ENCODE measurements around the gene NYAP2. TPM values are rescaled to one million over a fixed set of nuclear protein-coding genes. Genes with fewer than 3 reads are reported as not detected.

NYAP2 gene
- total RNA-seq, 4 donors from 2014 or later: 0.14 TPM; not detected in 3

DNA sequence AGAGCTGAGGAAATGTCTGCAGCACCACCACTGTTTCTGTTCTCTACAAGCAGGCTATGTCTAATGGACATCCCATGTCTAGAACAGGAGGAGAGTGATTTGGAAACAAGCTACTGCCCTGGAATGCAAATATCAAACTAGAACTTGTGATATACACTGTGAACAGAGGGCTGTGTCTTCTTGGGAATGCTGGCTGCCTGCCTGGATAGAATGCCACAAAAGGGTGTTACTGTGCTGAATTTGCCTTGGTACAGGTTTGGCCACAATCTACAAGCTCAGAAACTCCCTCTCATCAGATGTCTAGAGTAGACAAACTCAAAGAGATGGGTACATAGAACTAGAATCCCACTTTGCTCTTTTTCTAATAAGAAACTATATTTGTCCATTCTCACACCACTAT, 170.5 kb downstream of the NYAP2 start:
- no peak overlapping the region for H3K27ac ChIP-seq
- no peaks in the 10 kb centered on the region for H3K36me3 ChIP-seq
- in situ Hi-C loops (cut with MboI; ENCODE audit: low pct_ligation_motif_present in 1 of 4, low pct_unique_long_range_greater_than_20kb in 1 of 4, low sequenced_read_pairs in 3 of 4) (no loop called here), intact Hi-C loops (cut with DNase I; ENCODE audit: low total_unique reads) (no loop called here)
- H3K4me3 ChIP-seq: no peak overlapping the region
- peaks cover 0 to 4% (median 0%) of the 10 kb centered on the region in 4 donors for H3K4me1 ChIP-seq
- no peaks in the 10 kb centered on the region for H3K9me3 ChIP-seq
- no peaks in the 10 kb centered on the region for H3K27me3 ChIP-seq
- TF ChIP-seq POLR2AphosphoS5 (IDR thresholded peaks at IDR 0.05) (no peak), POLR2A (IDR thresholded peaks at IDR 0.05) (no peak), EP300 (IDR thresholded peaks at IDR 0.05; ENCODE audit: low read depth) (no peak)
- TF ChIP-seq, protein P1, sequence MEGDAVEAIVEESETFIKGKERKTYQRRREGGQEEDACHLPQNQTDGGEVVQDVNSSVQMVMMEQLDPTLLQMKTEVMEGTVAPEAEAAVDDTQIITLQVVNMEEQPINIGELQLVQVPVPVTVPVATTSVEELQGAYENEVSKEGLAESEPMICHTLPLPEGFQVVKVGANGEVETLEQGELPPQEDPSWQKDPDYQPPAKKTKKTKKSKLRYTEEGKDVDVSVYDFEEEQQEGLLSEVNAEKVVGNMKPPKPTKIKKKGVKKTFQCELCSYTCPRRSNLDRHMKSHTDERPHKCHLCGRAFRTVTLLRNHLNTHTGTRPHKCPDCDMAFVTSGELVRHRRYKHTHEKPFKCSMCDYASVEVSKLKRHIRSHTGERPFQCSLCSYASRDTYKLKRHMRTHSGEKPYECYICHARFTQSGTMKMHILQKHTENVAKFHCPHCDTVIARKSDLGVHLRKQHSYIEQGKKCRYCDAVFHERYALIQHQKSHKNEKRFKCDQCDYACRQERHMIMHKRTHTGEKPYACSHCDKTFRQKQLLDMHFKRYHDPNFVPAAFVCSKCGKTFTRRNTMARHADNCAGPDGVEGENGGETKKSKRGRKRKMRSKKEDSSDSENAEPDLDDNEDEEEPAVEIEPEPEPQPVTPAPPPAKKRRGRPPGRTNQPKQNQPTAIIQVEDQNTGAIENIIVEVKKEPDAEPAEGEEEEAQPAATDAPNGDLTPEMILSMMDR (IDR thresholded peaks at IDR 0.05): no peak
- DNase-seq: no peak

DNA sequence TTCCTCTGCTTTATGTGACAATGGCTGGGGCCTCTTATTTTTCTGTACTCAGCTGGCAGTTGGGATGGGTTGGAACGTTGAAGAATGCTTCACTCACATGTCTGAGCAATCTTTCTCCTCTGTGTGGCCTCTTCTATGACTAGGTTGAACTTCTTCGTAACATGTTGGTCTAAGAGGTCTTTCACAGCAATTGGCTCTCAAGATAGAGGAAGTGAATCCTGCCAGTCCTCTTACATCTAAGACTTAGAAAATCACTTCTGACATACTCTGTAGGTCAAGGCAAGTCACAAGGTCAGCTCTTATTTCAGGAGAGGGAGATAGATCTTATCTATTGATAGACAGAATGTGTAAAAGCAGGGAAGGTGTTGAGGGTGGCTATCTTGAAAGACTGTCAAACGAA, 174.1 kb downstream of the NYAP2 start:
- in situ Hi-C loops (cut with MboI; ENCODE audit: low pct_ligation_motif_present in 1 of 4, low pct_unique_long_range_greater_than_20kb in 1 of 4, low sequenced_read_pairs in 3 of 4) (no loop called here), intact Hi-C loops (cut with DNase I; ENCODE audit: low total_unique reads) (no loop called here)
- no peaks in the 10 kb centered on the region for H3K36me3 ChIP-seq
- TF ChIP-seq, protein P1 (IDR thresholded peaks at IDR 0.05): no peak
- TF ChIP-seq POLR2AphosphoS5 (IDR thresholded peaks at IDR 0.05): no peak
- no peak for TF ChIP-seq POLR2A (IDR thresholded peaks at IDR 0.05)
- no peak for TF ChIP-seq EP300 (IDR thresholded peaks at IDR 0.05; ENCODE audit: low read depth)
- no peaks in the 10 kb centered on the region for H3K27me3 ChIP-seq
- DNase-seq: no peak
- no peaks in the 10 kb centered on the region for H3K9me3 ChIP-seq
- 40 to 64% methylated on average over 2 to 3 of the region's 3 CpGs for WGBS, 2 donors (ENCODE audit: low coverage in 1 of 2)
- peaks cover 0 to 4% (median 0%) of the 10 kb centered on the region in 4 donors for H3K4me1 ChIP-seq
- H3K27ac ChIP-seq: no peak overlapping the region
- H3K4me3 ChIP-seq: no peak overlapping the region

DNA sequence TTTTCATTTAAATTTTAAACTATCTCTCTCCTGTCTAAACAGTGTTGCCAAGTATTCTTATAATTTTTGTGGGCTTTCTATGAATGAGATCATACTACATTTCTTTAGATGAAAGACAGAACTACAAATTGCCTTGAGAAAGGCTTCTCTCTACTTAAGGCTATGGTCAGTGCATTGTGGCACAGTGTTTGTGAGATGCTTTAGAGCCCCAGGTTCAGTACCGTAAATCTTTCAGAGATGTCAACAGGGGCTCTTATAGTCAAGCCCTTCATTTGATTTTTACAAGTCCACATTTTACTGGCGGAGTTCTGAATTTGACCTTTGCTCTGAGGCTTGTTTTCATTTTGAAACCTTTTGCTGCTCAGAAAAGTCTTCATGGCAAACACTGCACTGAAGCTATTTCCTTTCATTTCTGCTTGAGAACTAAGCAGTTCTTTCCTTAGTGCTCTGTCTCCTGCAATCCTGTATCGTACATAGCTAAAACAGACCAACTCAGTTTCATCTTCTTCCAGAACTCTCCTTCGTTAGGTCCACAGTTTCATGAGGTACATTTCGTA, 175.2 kb downstream of the NYAP2 start:
- in situ Hi-C loops (cut with MboI; ENCODE audit: low pct_ligation_motif_present in 1 of 4, low pct_unique_long_range_greater_than_20kb in 1 of 4, low sequenced_read_pairs in 3 of 4): no loop called here

DNA sequence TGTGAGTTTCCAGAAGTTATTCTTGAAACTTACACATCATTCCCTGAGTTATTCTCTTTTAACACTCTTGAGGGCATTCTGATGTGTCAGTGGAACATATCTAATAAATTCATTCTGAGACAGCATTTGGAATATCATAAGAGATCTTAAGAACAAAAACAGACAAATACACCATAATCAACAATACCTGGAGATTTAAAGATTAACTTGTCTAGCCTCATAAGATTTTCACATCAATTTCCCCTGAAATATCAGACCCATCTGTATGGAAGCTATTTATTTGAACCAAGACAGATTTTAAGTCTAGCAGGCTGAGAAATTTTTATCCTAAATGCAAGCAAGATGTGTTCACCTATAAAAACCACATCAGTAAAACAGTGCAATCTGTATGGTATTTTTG, 181.6 kb downstream of the NYAP2 start:
- in situ Hi-C loops (cut with MboI; ENCODE audit: low pct_ligation_motif_present in 1 of 4, low pct_unique_long_range_greater_than_20kb in 1 of 4, low sequenced_read_pairs in 3 of 4): no loop called here

More for the DNA sequence above, 175.2 kb downstream of the NYAP2 start:
- intact Hi-C loops (cut with DNase I; ENCODE audit: low total_unique reads): no loop called here
- no peaks in the 10 kb centered on the region for H3K36me3 ChIP-seq
- no peaks in the 10 kb centered on the region for H3K27me3 ChIP-seq
- no peak overlapping the region for H3K27ac ChIP-seq
- 44 to 56% methylated on average over 5 of the region's 5 CpGs for WGBS, 2 donors (ENCODE audit: low coverage in 1 of 2)
- DNase-seq: no peak
- TF ChIP-seq POLR2A (IDR thresholded peaks at IDR 0.05) (no peak), POLR2AphosphoS5 (IDR thresholded peaks at IDR 0.05) (no peak), EP300 (IDR thresholded peaks at IDR 0.05; ENCODE audit: low read depth) (no peak)
- TF ChIP-seq, protein P1 (IDR thresholded peaks at IDR 0.05): no peak
- peaks cover 0 to 4% (median 0%) of the 10 kb centered on the region in 4 donors for H3K4me1 ChIP-seq
- H3K9me3 ChIP-seq: no peaks in the 10 kb centered on the region
- H3K4me3 ChIP-seq: no peak overlapping the region

More for the DNA sequence above, 181.6 kb downstream of the NYAP2 start:
- H3K4me1 ChIP-seq: no peaks in the 10 kb centered on the region
- H3K36me3 ChIP-seq: no peaks in the 10 kb centered on the region
- no peak for TF ChIP-seq POLR2AphosphoS5 (IDR thresholded peaks at IDR 0.05)
- no peak for TF ChIP-seq POLR2A (IDR thresholded peaks at IDR 0.05)
- TF ChIP-seq, protein P1 (IDR thresholded peaks at IDR 0.05): no peak
- no peak for TF ChIP-seq EP300 (IDR thresholded peaks at IDR 0.05; ENCODE audit: low read depth)
- H3K4me3 ChIP-seq: no peak overlapping the region
- H3K27ac ChIP-seq: no peak overlapping the region
- no peaks in the 10 kb centered on the region for H3K9me3 ChIP-seq
- DNase-seq: no peak
- intact Hi-C loops (cut with DNase I; ENCODE audit: low total_unique reads): no loop called here
- H3K27me3 ChIP-seq: no peaks in the 10 kb centered on the region

All from transverse colon (tissue), 4 donors.